Thyroid gland (tissue), 4 donors: ENCODE results near the gene MZT2B.

Experiments
- CTCF ChIP-seq, 6 experiments: fragments of 200-600 bp in 3 of 6; fragments of 450-650 bp in 3 of 6; sonication (generic) in 3 of 6; IDR thresholded peaks; one replicate each; pipeline ENCODE4 v1.5.1; 2016 to 2019; ENCODE audit warnings: antibody characterized with exemption in 6 of 6, mild to moderate bottlenecking in 2 of 6, inconsistent platforms in 1 of 6, moderate library complexity in 1 of 6
- POLR2A ChIP-seq, 2 donors: fragments of 450-650 bp; IDR thresholded peaks; one replicate each; pipeline ENCODE4 v1.6.1; 2017; ENCODE audit warnings: antibody characterized with exemption in 2 of 2, mild to moderate bottlenecking in 2 of 2, moderate library complexity in 1 of 2

DNA sequence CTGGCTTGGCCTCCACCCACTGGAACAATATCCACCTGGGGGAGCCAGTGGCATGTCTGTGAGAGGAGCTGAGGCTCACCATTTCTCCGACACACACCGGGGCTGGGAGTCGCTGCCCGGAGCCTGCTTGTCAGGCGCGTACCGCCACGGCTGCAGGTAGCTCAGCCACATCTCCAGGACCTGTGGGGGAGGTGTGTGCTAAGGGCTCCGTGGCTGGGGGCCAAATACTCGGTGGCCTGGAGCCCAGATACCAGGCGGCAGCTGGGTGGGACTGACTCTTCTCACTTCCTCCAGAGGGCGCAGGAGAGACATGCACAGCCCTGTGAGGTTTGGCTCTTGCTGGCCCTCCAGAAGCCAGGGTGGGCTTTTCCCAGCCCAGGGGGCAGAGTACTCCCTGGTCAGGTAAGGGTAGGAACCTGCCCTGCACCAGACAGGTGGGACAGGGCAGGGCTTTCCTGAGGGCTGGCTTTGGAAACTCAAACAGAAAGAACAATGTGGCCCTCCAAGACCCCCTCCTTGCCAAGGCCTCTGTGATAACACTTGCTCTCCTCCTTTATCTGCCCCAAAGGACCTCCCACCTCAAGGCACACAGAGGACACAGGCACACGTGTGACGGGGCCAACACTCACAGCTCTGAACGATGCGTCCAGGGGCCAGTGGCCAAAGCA, 26.0 kb upstream of the MZT2B start:
- TF ChIP-seq POLR2A (IDR thresholded peaks at IDR 0.05) (peak in 1 of 2 donors; percentile 29), CTCF (IDR thresholded peaks at IDR 0.05) (peak; percentile 48 to 90 (median 80))
